GM12891 (cell line): ENCODE measurements around the gene SPDYE5.
"Not testable (repeated sequence)": the region's sequence is repeated elsewhere in the genome, so short reads cannot be mapped to it uniquely, and the experiment has no call there.

ENCODE experiments used
- PAX5 ChIP-seq: IDR thresholded peaks from 2 replicates; pipeline ENCODE4 v1.6.1; 2011; ENCODE audit warnings: low read length, moderate library complexity, mild to moderate bottlenecking; ENCODE audit not compliant: insufficient read depth, severe bottlenecking
- POLR2A ChIP-seq: IDR thresholded peaks from 2 replicates; pipeline ENCODE4 v1.6.1; 2011; ENCODE audit warnings: low read depth, low read length, control low read depth
- POLR2AphosphoS5 ChIP-seq: IDR thresholded peaks from 2 replicates; pipeline ENCODE4 v1.6.1; 2011; ENCODE audit warnings: low read depth, low read length, control low read depth
- SPI1 ChIP-seq: IDR thresholded peaks from 2 replicates; pipeline ENCODE4 v1.6.1; 2011; ENCODE audit warnings: low read depth, low read length, control low read depth
- TAF1 ChIP-seq: IDR thresholded peaks from 2 replicates; pipeline ENCODE4 v1.6.1; 2011; ENCODE audit warnings: low read depth, low read length, control low read depth

DNA sequence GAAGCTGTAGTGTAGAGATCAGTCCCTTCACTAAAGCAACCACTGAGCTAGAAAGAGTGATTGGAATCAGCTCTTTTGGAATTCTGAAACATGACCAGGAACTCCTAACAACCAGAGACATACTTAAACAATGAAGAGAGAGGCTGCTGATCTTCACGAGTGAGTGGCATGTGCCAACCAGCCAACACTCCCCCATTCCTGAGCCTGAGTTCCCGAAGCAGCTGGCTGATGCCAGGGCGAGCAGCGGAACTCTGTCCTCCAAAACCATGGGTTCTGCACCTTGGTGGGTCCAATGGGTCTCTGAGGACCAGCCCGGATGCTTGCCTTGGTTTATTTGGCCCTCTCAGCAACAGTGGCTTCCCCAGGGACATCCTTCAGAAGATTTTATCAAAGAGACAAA, 31.6 kb upstream of the SPDYE5 start:
- TF ChIP-seq POLR2AphosphoS5, SPI1, POLR2A, TAF1, PAX5: not testable (repeated sequence)
